ENCODE measurements around the gene BAHD1.

BAHD1 gene

GRCh38 chr15:40470423-40471104, 29.8 kb downstream of the BAHD1 start, which contains the start of gene CHST14:
Gene CHST14, plus strand, starts transcription at chr15:40470984. Its CDS starts 230 bp downstream, at chr15:40471214.
- DNase-seq = peak; percentile 62

DNA sequence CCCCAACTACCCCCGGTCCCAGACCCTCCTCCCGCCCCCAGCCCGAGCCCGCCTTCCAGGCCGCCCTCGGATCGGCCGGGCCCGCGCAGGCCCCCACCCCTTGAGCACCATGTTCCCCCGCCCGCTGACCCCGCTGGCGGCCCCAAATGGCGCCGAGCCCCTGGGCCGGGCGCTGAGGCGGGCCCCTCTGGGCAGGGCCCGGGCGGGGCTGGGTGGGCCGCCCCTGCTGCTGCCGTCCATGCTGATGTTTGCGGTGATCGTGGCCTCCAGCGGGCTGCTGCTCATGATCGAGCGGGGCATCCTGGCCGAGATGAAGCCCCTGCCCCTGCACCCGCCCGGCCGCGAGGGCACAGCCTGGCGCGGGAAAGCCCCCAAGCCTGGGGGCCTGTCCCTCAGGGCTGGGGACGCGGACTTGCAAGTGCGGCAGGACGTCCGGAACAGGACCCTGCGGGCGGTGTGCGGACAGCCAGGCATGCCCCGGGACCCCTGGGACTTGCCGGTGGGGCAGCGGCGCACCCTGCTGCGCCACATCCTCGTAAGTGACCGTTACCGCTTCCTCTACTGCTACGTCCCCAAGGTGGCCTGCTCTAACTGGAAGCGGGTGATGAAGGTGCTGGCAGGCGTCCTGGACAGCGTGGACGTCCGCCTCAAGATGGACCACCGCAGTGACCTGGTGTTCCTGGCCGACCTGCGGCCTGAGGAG, 30.5 kb downstream of the BAHD1 start:
- DNase-seq = peak; percentile 24

DNA sequence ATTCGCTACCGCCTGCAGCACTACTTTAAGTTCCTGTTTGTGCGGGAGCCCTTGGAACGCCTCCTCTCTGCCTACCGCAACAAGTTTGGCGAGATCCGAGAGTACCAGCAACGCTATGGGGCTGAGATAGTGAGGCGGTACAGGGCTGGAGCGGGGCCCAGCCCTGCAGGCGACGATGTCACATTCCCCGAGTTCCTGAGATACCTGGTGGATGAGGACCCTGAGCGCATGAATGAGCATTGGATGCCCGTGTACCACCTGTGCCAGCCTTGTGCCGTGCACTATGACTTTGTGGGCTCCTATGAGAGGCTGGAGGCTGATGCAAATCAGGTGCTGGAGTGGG, 31.0 kb downstream of the BAHD1 start:
- DNase-seq = no peak

- no peak for DNase-seq
Measured at GRCh38 chr15:40472171-40472727, 31.5 kb downstream of the BAHD1 start.

DNA sequence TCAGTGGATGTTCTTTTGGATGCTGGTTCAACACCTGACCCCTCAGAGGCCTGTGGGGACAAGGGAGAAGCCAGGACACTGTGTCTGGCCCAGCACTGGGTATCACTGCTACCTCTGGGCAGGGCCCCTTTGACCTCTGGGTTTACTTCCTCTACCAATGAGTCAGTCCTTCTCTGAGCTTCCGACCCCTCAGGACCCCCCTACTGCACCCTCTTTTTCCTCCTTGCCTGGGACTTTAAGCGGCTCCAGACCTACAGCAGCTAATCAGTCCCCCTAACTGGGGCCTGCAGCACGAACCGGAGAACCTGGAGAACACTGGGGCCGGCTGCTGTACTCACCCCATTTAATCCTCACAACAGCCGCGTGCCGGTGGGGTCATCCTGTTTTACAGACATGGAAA, 33.8 kb downstream of the BAHD1 start:
- no peak for DNase-seq

DNA sequence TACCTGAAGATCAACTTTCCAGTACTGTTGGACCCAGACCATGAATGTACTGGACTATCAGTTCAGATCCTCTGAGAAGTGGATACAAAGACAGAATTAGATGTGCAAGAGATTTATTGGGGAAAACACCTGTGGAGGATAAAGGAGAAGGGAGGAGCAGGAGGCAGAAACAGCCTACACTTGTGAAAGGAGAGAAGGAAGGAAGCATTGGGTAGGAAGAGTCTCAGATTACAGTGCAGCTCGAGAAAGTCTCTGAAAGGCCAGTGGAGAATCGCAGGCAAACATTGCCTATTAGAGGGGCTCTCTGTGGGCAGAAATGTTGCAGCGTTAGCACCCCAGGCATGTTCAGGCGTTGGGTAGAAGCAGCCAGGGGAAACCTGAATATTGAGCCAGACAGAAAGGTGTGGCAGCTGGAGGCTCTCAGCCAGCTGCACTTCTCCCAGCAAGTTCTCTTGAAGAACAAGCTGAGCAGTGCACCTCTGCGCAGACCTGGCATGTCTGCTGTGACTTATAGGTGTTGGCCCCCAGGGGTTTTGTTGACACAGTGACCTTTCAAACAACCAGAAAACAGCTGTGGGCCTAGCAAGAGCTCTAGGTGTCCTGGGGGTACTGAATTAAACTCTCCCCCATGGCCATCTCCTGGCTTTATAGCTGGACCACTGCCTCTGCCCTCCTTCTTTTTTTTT, 37.0 kb downstream of the BAHD1 start:
- DNase-seq = no peak

- no peak for DNase-seq
Measured at GRCh38 chr15:40479024-40479423, 38.3 kb downstream of the BAHD1 start.

DNA sequence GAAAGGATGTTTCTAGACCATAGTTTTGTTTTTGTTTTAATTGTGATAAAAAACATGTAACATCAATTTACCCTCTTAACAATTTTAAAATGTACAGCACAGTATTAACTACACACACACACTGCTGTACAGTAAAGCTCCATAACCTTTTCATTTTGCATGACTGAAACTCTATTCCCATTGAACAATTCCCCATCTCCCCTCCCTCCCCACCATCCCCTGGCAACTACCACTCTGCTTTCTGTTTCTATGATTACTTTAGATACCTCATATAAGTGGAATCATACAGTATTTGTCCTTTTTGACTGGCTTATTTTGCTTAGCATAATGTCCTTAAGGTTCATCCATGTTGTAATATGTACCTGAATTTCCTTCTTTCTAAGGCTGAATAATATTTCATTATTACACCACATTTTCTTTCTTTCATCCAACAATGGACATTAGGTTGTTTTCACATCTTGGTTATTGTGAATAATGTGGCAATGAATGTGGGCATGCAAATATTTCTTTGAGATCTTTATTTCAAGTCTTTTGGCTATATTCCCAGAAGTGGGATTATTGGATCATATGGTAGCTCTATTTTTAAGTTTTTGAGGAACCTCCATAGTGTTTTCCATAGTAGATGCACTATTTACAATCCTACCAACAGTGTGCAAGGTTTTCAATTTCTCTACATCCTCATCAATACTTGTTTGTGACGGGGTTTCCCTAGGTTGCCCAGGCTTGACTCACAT, 40.8 kb downstream of the BAHD1 start:
- no peak for DNase-seq

GRCh38 chr15:40483919-40484318, 43.2 kb downstream of the BAHD1 start:
- DNase-seq = no peak

DNA sequence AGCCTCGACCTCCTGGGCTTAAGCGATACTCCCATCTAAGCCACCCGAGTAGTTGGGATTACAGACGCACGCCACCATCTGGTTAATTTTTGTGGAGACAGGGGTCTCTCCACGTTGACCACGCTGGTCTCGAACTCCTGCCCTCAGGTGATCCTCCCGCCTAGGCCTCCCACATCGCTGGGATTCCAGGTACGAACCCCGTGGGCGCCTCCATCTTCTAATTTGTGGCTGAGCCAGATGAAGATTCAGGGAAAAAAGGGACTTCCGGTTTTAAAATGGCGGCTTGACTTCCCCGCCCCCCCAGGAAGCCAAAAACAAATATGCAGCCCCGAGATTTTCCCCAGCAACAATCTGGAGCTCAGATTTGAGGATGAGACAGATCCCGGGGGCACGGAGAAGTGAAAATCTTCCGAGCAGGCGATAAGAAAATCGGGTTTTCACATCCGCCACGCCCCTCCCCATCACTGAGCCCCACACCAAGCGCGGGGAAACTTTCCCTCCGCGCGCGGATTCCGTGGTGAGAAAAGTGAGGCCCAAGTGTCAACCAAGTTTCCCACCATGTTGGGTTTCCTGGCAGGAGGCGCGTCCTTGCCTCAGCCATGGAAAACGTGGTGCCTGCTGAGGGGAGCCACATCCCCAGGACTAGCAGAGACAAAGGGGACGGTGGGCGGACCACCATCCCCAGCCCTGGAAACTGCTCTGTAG, 45.5 kb downstream of the BAHD1 start:
- DNase-seq = no peak

DNA sequence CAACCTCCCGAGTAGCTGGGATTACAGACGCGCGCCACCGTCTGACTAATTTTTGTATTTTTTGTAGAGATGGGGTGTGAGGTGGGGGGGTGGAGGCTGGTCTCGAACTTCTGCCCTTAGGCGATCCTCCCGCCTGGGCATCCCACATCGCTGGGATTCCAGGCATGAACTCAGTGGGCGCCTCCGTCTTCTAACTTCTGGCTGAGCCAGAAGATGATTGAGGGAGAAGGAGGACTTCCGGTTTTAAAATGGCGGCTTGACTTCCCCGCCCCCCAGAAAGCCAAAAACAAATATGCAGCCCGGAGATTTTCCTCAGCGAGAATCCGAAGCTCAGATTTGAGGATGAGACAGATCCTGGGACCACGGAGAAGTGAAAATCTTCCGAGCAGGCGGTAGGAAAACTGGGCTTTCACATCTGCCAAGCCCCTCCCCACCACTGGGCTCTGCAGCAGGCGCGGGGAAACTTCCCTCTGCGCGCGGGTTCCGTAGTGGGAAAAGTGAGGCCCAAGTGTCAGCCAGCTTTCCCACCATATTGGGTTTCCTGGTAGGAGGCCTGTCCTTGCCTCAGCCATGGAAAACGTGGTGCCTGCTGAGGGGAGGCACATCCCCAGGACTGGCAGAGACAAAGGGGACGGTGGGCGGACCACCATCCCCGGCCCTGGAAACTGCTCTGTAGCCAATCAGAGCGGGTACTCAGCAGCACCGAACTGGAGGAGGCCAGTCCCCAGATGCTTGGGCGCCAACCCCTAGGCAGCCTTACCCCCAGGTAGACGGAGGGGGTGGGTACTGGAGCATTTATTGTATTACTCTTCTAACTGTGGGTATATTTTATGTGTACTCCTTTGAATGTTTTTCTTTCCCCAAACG, 47.3 kb downstream of the BAHD1 start:
- DNase-seq = no peak

DNA sequence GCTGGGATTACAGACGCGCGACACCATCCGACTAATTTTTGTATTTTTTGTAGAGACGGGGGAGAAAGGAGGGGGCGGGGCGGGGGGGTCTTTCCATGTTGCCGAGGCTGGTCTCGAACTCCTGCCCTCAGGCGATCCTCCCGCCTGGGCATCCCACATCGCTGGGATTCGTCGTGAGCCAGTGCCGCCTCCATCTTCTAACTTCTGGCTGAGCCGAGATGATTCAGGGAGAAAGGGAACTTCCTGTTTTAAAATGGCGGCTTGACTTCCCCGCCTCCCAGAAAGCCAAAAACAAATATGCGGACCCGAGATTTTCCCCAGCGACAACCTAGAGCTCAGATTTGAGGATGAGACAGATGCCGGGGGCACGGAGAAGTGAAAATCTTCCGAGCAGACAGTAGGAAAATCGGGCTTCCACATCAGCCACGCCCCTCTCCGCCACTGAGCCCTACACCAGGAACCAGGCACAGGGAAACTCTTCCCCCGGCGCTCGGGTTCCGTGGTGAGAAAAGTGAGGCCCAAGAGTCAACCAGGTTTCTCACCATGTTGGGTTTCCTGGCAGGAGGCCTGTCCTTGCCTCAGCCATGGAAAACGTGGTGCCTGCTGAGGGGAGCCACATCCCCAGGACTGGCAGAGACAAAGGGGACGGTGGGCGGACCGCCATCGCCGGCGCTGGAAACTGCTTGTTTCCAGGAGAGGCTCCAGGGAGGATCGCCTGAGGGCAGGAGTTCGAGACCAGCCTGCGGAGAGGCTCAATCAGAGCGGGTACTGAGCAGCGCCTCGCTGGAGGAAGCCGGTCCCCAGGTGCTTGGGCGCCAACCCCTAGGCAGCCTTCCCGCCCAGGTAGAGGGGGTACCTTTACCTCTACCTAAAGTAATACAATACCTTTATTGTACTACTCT, 48.8 kb downstream of the BAHD1 start:
- no peak for DNase-seq

- peak; percentile 55 for DNase-seq
Measured at GRCh38 chr15:40493089-40493840, 52.5 kb downstream of the BAHD1 start.

- no peak for DNase-seq
Measured at GRCh38 chr15:40495516-40495915, 54.8 kb downstream of the BAHD1 start.

GRCh38 chr15:40498418-40498817, 57.7 kb downstream of the BAHD1 start:
- no peak for DNase-seq

GRCh38 chr15:40498891-40499290, 58.1 kb downstream of the BAHD1 start:
- no peak for DNase-seq

- DNase-seq = no peak
Measured at GRCh38 chr15:40499931-40500330, 59.2 kb downstream of the BAHD1 start.

GRCh38 chr15:40500568-40501330, 60.0 kb downstream of the BAHD1 start:
- no peak for DNase-seq

DNA sequence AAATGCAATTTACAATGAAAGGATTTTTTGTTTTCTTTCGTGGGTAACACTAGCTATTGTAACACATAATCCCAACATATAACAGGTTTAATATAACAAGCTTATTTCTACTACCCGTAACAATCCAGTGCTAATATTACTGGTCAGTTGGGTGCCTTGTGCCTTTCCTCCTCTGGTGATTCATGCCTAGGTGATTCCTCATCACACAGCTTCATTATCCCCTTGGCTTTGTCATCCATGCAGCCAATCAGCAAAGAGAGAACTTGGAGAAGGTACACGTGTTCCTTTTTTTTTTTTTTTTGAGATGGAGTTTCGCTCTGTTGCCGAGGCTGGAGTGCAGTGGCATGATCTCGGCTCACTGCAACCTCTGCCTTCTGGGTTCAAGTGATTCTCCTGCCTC, 60.7 kb downstream of the BAHD1 start:
- no peak for DNase-seq
